Activated T-cell treated with anti-CD3 and anti-CD28 coated beads for 48 hours (primary cell): ENCODE results near the gene ANKLE2.

Experiments used
- DNase-seq: peaks from one replicate; pipeline ENCODE4 v3.0.0-alpha.2; 2020; ENCODE audit warnings: low read depth

Gene ANKLE2

GRCh38 chr12:132687211-132688164 is 74.1 kb downstream of the ANKLE2 start, which contains the start of the genes POLE and PXMP2:
Gene POLE (minus strand): TSS chr12:132687342. CDS start chr12:132687315, 27 bp downstream.
Gene PXMP2 (plus strand): TSS chr12:132687587. CDS start chr12:132687671, 84 bp downstream.
- peak; percentile 95 for DNase-seq

- no peak for DNase-seq
These were observed 74.8 kb downstream of the ANKLE2 start for GRCh38 chr12:132686825-132687210.

GRCh38 chr12:132685400-132685799 is 76.2 kb downstream of the ANKLE2 start:
- DNase-seq = no peak

GRCh38 chr12:132677492-132677891 is 84.1 kb downstream of the ANKLE2 start:
- DNase-seq = no peak

GRCh38 chr12:132675757-132676432 is 85.7 kb downstream of the ANKLE2 start:
- DNase-seq = no peak
